HG02943 (cell line): ENCODE data around the gene PXDN.

Experiments
- ATAC-seq: cut with Tn5 transposase; IDR thresholded peaks from one replicate; pipeline ENCODE4 v1.9.1; 2021; ENCODE audit warnings: mild to moderate bottlenecking, low read depth, moderate library complexity; ENCODE audit not compliant: unreplicated experiment

Gene PXDN

GRCh38 chr2:1606046-1606400 is 138.3 kb downstream of the PXDN start:
- no peak for ATAC-seq

- no peak for ATAC-seq
Measured at GRCh38 chr2:1605102-1606045, 138.9 kb downstream of the PXDN start.

GRCh38 chr2:1603521-1603920 is 140.8 kb downstream of the PXDN start:
- ATAC-seq, result no peak

GRCh38 chr2:1603059-1603458 is 141.3 kb downstream of the PXDN start:
- no peak for ATAC-seq

GRCh38 chr2:1602278-1603010 is 141.9 kb downstream of the PXDN start:
- ATAC-seq, result no peak

GRCh38 chr2:1601471-1602277 is 142.6 kb downstream of the PXDN start:
- ATAC-seq, result no peak

GRCh38 chr2:1601067-1601412 is 143.3 kb downstream of the PXDN start:
- ATAC-seq, result no peak

- ATAC-seq, result no peak
Measured at GRCh38 chr2:1600191-1601066, 143.9 kb downstream of the PXDN start.

- ATAC-seq, result no peak
Measured at GRCh38 chr2:1599301-1600085, 144.8 kb downstream of the PXDN start.

- no peak for ATAC-seq
Measured at GRCh38 chr2:1598800-1599199, 145.5 kb downstream of the PXDN start.

- no peak for ATAC-seq
Measured at GRCh38 chr2:1598041-1598710, 146.1 kb downstream of the PXDN start.

GRCh38 chr2:1595274-1595673 is 149.0 kb downstream of the PXDN start:
- ATAC-seq, result no peak

- ATAC-seq, result no peak
Measured at GRCh38 chr2:1594373-1595171, 149.7 kb downstream of the PXDN start.

GRCh38 chr2:1594123-1594372 is 150.3 kb downstream of the PXDN start:
- ATAC-seq, result no peak

GRCh38 chr2:1593371-1594122 is 150.8 kb downstream of the PXDN start:
- ATAC-seq, result no peak

- ATAC-seq, result no peak
Measured at GRCh38 chr2:1591978-1592907, 152.1 kb downstream of the PXDN start.

- no peak for ATAC-seq
Measured at GRCh38 chr2:1591461-1591770, 152.9 kb downstream of the PXDN start.
